ENCODE results near the gene KMT2A.
"Not testable (repeated sequence)": the region's sequence is repeated elsewhere in the genome, so short reads cannot be mapped to it uniquely, and the experiment has no call there.

The KMT2A gene

GRCh38 chr11:118450451-118450850 lies 14.2 kb downstream of the KMT2A start:
- H4K20me1 ChIP-seq (ENCODE audit: insufficient read depth, low read length, poor library complexity, severe bottlenecking): peaks cover 98% of the 10 kb centered on the region

GRCh38 chr11:118462178-118462577 lies 25.9 kb downstream of the KMT2A start:
- H4K20me1 ChIP-seq (ENCODE audit: insufficient read depth, low read length, poor library complexity, severe bottlenecking): peaks cover 74% of the 10 kb centered on the region
- H3K9me3 ChIP-seq (ENCODE audit: insufficient read depth, low read depth, low read length): no peaks in the 10 kb centered on the region
- no peaks in the 10 kb centered on the region for H3K4me1 ChIP-seq (ENCODE audit: insufficient read depth, low read length, poor library complexity, severe bottlenecking)
- no peaks in the 10 kb centered on the region for H3F3A ChIP-seq (ENCODE audit: low read depth)
- peaks cover 92% of the 10 kb centered on the region for H3K79me2 ChIP-seq (ENCODE audit: insufficient read depth, low read length)
- H3K4me2 ChIP-seq (ENCODE audit: low read depth, low read length, poor library complexity, severe bottlenecking): no peak overlapping the region
- no peak overlapping the region for H2AFZ ChIP-seq (ENCODE audit: low read length)
- no peak overlapping the region for H3K9ac ChIP-seq (ENCODE audit: low read depth, low read length, poor library complexity, severe bottlenecking)
- no peaks in the 10 kb centered on the region for H3K9me2 ChIP-seq (replicated peaks; ENCODE audit: low read depth, low read length)
- no peaks in the 10 kb centered on the region for H3K27me3 ChIP-seq (ENCODE audit: insufficient read depth, low read length, poor library complexity, severe bottlenecking)
- peaks cover 28% of the 10 kb centered on the region; the same call in 1 of the 2 replicates for H3K36me3 ChIP-seq (ENCODE audit: insufficient read depth, low read length)
- TF ChIP-seq CTCF (conservative IDR thresholded peaks at IDR 0.05; ENCODE audit: low read length) (no peak), EZH2phosphoT487 (IDR thresholded peaks at IDR 0.05; ENCODE audit: borderline replicate concordance) (no peak)
- no peak overlapping the region for H3K4me3 ChIP-seq (ENCODE audit: low read length, poor library complexity, severe bottlenecking)

More at GRCh38 chr11:118450451-118450850, 14.2 kb downstream of the KMT2A start:
- H3K9me3 ChIP-seq (ENCODE audit: insufficient read depth, low read depth, low read length): no peaks in the 10 kb centered on the region
- H3K9ac ChIP-seq (ENCODE audit: low read depth, low read length, poor library complexity, severe bottlenecking): no peak overlapping the region
- H3F3A ChIP-seq (ENCODE audit: low read depth): no peaks in the 10 kb centered on the region
- TF ChIP-seq EZH2phosphoT487 (IDR thresholded peaks at IDR 0.05; ENCODE audit: borderline replicate concordance) (no peak), CTCF (conservative IDR thresholded peaks at IDR 0.05; ENCODE audit: low read length) (no peak)
- H3K4me1 ChIP-seq (ENCODE audit: insufficient read depth, low read length, poor library complexity, severe bottlenecking): peaks cover 18% of the 10 kb centered on the region
- H3K9me2 ChIP-seq (replicated peaks; ENCODE audit: low read depth, low read length): no peaks in the 10 kb centered on the region
- no peaks in the 10 kb centered on the region for H3K27me3 ChIP-seq (ENCODE audit: insufficient read depth, low read length, poor library complexity, severe bottlenecking)
- H3K4me2 ChIP-seq (ENCODE audit: low read depth, low read length, poor library complexity, severe bottlenecking): no peak overlapping the region
- no peak overlapping the region for H3K4me3 ChIP-seq (ENCODE audit: low read length, poor library complexity, severe bottlenecking)
- H2AFZ ChIP-seq (ENCODE audit: low read length): no peak overlapping the region
- H3K36me3 ChIP-seq (ENCODE audit: insufficient read depth, low read length): peaks cover 61% of the 10 kb centered on the region
- peaks cover 99% of the 10 kb centered on the region for H3K79me2 ChIP-seq (ENCODE audit: insufficient read depth, low read length)

- H3K9ac ChIP-seq (ENCODE audit: low read depth, low read length, poor library complexity, severe bottlenecking); H2AFZ ChIP-seq (ENCODE audit: low read length); H3K4me3 ChIP-seq (ENCODE audit: low read length, poor library complexity, severe bottlenecking); H3K27me3 ChIP-seq (ENCODE audit: insufficient read depth, low read length, poor library complexity, severe bottlenecking); H3K4me2 ChIP-seq (ENCODE audit: low read depth, low read length, poor library complexity, severe bottlenecking); H3F3A ChIP-seq (ENCODE audit: low read depth); H3K9me2 ChIP-seq (replicated peaks; ENCODE audit: low read depth, low read length); H3K4me1 ChIP-seq (ENCODE audit: insufficient read depth, low read length, poor library complexity, severe bottlenecking); H3K9me3 ChIP-seq (ENCODE audit: insufficient read depth, low read depth, low read length): not testable (repeated sequence)
- H3K36me3 ChIP-seq (ENCODE audit: insufficient read depth, low read length): peaks cover 58% of the 10 kb centered on the region; the same call in 1 of the 2 replicates
- peaks cover 56% of the 10 kb centered on the region for H4K20me1 ChIP-seq (ENCODE audit: insufficient read depth, low read length, poor library complexity, severe bottlenecking)
- H3K79me2 ChIP-seq (ENCODE audit: insufficient read depth, low read length): peaks cover 92% of the 10 kb centered on the region
Observed at GRCh38 chr11:118468968-118469367, 32.7 kb downstream of the KMT2A start.

GRCh38 chr11:118471030-118471429 lies 34.7 kb downstream of the KMT2A start:
- H3K9ac ChIP-seq (ENCODE audit: low read depth, low read length, poor library complexity, severe bottlenecking): no peak overlapping the region
- H3K9me2 ChIP-seq (replicated peaks; ENCODE audit: low read depth, low read length): no peaks in the 10 kb centered on the region
- H3K36me3 ChIP-seq (ENCODE audit: insufficient read depth, low read length): peaks cover 58% of the 10 kb centered on the region; the same call in 1 of the 2 replicates
- no peaks in the 10 kb centered on the region for H3K4me1 ChIP-seq (ENCODE audit: insufficient read depth, low read length, poor library complexity, severe bottlenecking)
- no peak overlapping the region for H3K4me2 ChIP-seq (ENCODE audit: low read depth, low read length, poor library complexity, severe bottlenecking)
- TF ChIP-seq CTCF (conservative IDR thresholded peaks at IDR 0.05; ENCODE audit: low read length) (no peak), EZH2phosphoT487 (IDR thresholded peaks at IDR 0.05; ENCODE audit: borderline replicate concordance) (no peak)
- H2AFZ ChIP-seq (ENCODE audit: low read length): no peak overlapping the region
- H3K27me3 ChIP-seq (ENCODE audit: insufficient read depth, low read length, poor library complexity, severe bottlenecking): no peaks in the 10 kb centered on the region
- H3F3A ChIP-seq (ENCODE audit: low read depth): peaks cover 4% of the 10 kb centered on the region; the same call in 1 of the 2 replicates
- H3K79me2 ChIP-seq (ENCODE audit: insufficient read depth, low read length): peaks cover 81% of the 10 kb centered on the region
- H3K9me3 ChIP-seq (ENCODE audit: insufficient read depth, low read depth, low read length): no peaks in the 10 kb centered on the region
- H4K20me1 ChIP-seq (ENCODE audit: insufficient read depth, low read length, poor library complexity, severe bottlenecking): peaks cover 50% of the 10 kb centered on the region
- no peak overlapping the region for H3K4me3 ChIP-seq (ENCODE audit: low read length, poor library complexity, severe bottlenecking)

Measured in Loucy (cell line).